Smooth muscle cell (in vitro differentiated cells): ENCODE measurements around the gene WDFY4. TPM values are rescaled to one million over a fixed set of nuclear protein-coding genes. Genes with fewer than 3 reads are reported as not detected.

Experiments used
- DNase-seq: peaks from one replicate; lab custom pipeline; 2025; ENCODE audit not compliant: unreplicated experiment; lab: John Stamatoyannopoulos, UW
- H2AFZ ChIP-seq: fragments of 200-600 bp; sonication (generic); 2 replicates; pipeline ENCODE4 v1.6.0; 2016; ENCODE audit warnings: antibody characterized with exemption, low read depth, mild to moderate bottlenecking
- H3F3A ChIP-seq: fragments of 200-600 bp; sonication (generic); 2 replicates; pipeline ENCODE4 v1.6.0; 2017; ENCODE audit warnings: antibody characterized with exemption, low read depth
- H3K27ac ChIP-seq: fragments of 200-600 bp; sonication (generic); 2 replicates; pipeline ENCODE4 v1.5.1; 2016; ENCODE audit warnings: low read depth, mild to moderate bottlenecking
- H3K27me3 ChIP-seq: fragments of 200-600 bp; sonication (generic); 2 replicates; pipeline ENCODE4 v1.6.1; 2016; ENCODE audit warnings: low read depth, mild to moderate bottlenecking
- H3K36me3 ChIP-seq: fragments of 200-600 bp; sonication (generic); 2 replicates; pipeline ENCODE4 v1.5.1; 2016; ENCODE audit warnings: low read depth
- H3K4me1 ChIP-seq: fragments of 200-600 bp; sonication (generic); 2 replicates; pipeline ENCODE4 v1.5.1; 2016; ENCODE audit warnings: low read depth
- H3K4me2 ChIP-seq: fragments of 200-600 bp; sonication (generic); 2 replicates; pipeline ENCODE4 v1.6.0; 2016; ENCODE audit warnings: mild to moderate bottlenecking
- H3K4me3 ChIP-seq: fragments of 200-600 bp; sonication (generic); 2 replicates; pipeline ENCODE4 v1.5.1; 2016; ENCODE audit warnings: mild to moderate bottlenecking
- H3K79me2 ChIP-seq: fragments of 200-600 bp; sonication (generic); 2 replicates; pipeline ENCODE4 v1.6.0; 2016; ENCODE audit warnings: low read depth, mild to moderate bottlenecking
- H3K9ac ChIP-seq: fragments of 200-600 bp; sonication (generic); 2 replicates; pipeline ENCODE4 v1.6.0; 2016; ENCODE audit warnings: low read depth
- H3K9me3 ChIP-seq: fragments of 200-600 bp; sonication (generic); replicated peaks from 2 replicates; pipeline ENCODE4 v1.5.1; 2016; ENCODE audit warnings: low read depth
- H4K20me1 ChIP-seq: fragments of 200-600 bp; sonication (generic); 2 replicates; pipeline ENCODE4 v1.6.0; 2016; ENCODE audit warnings: low read depth
- WGBS: methylation state at CpG from one replicate; pipeline ENCODE4 v1.1.7; 2016; ENCODE audit warnings: low lambda C conversion rate; 5-methylcytosine and 5-hydroxymethylcytosine counted together
- polyA plus RNA-seq: library from polyadenylated mRNA; unstranded; fragments of >200 nt; fragmentation: Nextera tagmentation; extraction: Ambion mirVana; gene quantifications from 2 replicates; pipeline ENCODE4 v1.2.1, GENCODE V29; 2016
- total RNA-seq: library from RNA; depleted of rRNA; stranded (reverse); fragments of >200 nt; gene quantifications from 2 replicates; pipeline ENCODE4 v1.2.3, GENCODE V29; 2014
- TF ChIP-seq, protein P1 (sequence below): fragments of 200-600 bp; sonication (generic); IDR thresholded peaks from 2 replicates; pipeline ENCODE4 v1.5.1; 2017; ENCODE audit warnings: borderline replicate concordance, mild to moderate bottlenecking, antibody characterized with exemption; ENCODE audit not compliant: insufficient read depth, poor library complexity, severe bottlenecking

The WDFY4 gene
- total and polyA plus RNA-seq, 2 experiments from 2014 or later, result not detected

- H3F3A ChIP-seq, result no peaks in the 10 kb centered on the region
- H3K4me3 ChIP-seq, result no peak overlapping the region
- TF ChIP-seq, protein P1, sequence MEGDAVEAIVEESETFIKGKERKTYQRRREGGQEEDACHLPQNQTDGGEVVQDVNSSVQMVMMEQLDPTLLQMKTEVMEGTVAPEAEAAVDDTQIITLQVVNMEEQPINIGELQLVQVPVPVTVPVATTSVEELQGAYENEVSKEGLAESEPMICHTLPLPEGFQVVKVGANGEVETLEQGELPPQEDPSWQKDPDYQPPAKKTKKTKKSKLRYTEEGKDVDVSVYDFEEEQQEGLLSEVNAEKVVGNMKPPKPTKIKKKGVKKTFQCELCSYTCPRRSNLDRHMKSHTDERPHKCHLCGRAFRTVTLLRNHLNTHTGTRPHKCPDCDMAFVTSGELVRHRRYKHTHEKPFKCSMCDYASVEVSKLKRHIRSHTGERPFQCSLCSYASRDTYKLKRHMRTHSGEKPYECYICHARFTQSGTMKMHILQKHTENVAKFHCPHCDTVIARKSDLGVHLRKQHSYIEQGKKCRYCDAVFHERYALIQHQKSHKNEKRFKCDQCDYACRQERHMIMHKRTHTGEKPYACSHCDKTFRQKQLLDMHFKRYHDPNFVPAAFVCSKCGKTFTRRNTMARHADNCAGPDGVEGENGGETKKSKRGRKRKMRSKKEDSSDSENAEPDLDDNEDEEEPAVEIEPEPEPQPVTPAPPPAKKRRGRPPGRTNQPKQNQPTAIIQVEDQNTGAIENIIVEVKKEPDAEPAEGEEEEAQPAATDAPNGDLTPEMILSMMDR, result no peak
- H3K9me3 ChIP-seq, result no peaks in the 10 kb centered on the region
- no peaks in the 10 kb centered on the region for H4K20me1 ChIP-seq
- H3K4me1 ChIP-seq, result peaks cover 5% of the 10 kb centered on the region
- no peaks in the 10 kb centered on the region for H3K27me3 ChIP-seq
- H3K27ac ChIP-seq, result no peak overlapping the region
- peak overlapping the region; percentile 12 for H2AFZ ChIP-seq
- H3K36me3 ChIP-seq, result no peaks in the 10 kb centered on the region
- H3K79me2 ChIP-seq, result no peaks in the 10 kb centered on the region
- 59% methylated on average over 5 of the region's 5 CpGs for WGBS
- DNase-seq, result no peak
- no peak overlapping the region for H3K4me2 ChIP-seq
- H3K9ac ChIP-seq, result no peak overlapping the region
Observed at GRCh38 chr10:48838834-48839233, 154.2 kb downstream of the WDFY4 start.

DNA sequence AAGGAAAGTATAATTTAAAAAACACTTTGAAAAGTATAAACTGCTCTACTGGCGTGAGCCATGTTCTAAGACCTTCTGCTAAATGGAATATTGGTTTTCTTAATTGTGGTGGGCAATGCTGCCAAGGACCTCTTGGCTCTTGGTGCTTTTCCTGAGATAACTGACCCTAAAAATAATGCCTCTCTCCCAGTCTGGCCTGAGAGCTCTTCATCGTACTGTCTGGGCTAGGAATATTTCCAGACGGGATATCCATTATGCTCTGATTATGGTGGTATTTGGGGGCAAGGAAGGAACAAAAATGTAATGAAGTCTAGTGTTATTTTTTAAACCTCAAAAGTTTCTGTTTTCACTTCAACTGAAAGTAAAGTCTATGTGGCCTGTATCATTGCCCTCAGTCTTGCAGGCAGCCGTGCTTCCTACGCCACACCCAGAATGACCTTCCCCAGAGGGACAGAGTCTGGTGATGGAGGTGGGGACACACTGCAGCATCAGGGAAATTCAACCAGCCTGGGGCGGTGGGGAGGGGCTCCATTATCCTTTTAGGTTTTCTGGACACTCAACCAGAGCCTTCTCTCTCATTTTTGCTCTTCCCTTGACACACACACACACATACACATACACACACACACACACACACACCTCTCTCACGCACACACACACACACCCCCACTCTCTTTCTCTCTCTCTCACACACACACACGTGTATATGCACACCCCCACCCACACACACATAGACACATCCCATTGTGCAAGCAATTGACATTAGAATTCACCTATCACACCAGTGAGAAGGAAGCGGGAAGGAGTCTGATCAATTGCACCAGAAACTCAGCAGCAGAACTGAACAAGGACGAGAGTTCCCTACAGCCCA, 155.4 kb downstream of the WDFY4 start:
- TF ChIP-seq, protein P1, result no peak
- Histone ChIP-seq H3F3A (no peaks in the 10 kb centered on the region), H3K27ac (no peak overlapping the region), H3K79me2 (no peaks in the 10 kb centered on the region), H3K4me2 (no peak overlapping the region), H3K4me3 (no peak overlapping the region), H3K27me3 (no peaks in the 10 kb centered on the region), H2AFZ (no peak overlapping the region), H3K4me1 (peaks cover 5% of the 10 kb centered on the region), H4K20me1 (no peaks in the 10 kb centered on the region), H3K9me3 (no peaks in the 10 kb centered on the region), H3K36me3 (no peaks in the 10 kb centered on the region), H3K9ac (no peak overlapping the region)
- no peak for DNase-seq
- 88% methylated on average over 10 of the region's 10 CpGs for WGBS

DNA sequence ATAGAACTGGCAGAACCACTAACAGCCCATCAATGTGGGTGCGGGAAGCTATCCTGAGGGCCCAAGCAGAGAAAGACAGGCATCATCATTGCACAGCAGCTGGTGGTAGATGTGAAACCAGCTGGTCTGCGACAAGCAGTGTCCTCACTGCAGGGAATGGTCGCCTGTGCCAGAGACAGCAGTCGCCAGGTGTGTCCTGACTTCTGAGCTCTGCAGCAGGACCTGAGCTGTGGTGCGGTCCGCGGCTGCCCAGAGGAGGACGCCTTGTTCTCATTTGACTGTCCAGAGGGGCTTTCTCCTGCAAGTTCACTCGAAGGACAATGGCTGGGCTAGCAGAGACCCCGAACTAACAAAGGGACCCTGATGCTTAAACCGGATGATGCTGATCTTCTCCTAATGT, 157.6 kb downstream of the WDFY4 start:
- H3K9ac ChIP-seq, result no peak overlapping the region
- H3K4me1 ChIP-seq, result peaks cover 5% of the 10 kb centered on the region
- no peaks in the 10 kb centered on the region for H3K9me3 ChIP-seq
- no peak overlapping the region for H3K27ac ChIP-seq
- no peak for DNase-seq
- H3K4me2 ChIP-seq, result no peak overlapping the region
- 89% methylated on average over 11 of the region's 11 CpGs for WGBS
- no peak overlapping the region for H3K4me3 ChIP-seq
- no peaks in the 10 kb centered on the region for H3K36me3 ChIP-seq
- no peaks in the 10 kb centered on the region for H3F3A ChIP-seq
- no peaks in the 10 kb centered on the region for H4K20me1 ChIP-seq
- H3K27me3 ChIP-seq, result no peaks in the 10 kb centered on the region
- TF ChIP-seq, protein P1, result no peak
- no peak overlapping the region for H2AFZ ChIP-seq
- no peaks in the 10 kb centered on the region for H3K79me2 ChIP-seq

DNA sequence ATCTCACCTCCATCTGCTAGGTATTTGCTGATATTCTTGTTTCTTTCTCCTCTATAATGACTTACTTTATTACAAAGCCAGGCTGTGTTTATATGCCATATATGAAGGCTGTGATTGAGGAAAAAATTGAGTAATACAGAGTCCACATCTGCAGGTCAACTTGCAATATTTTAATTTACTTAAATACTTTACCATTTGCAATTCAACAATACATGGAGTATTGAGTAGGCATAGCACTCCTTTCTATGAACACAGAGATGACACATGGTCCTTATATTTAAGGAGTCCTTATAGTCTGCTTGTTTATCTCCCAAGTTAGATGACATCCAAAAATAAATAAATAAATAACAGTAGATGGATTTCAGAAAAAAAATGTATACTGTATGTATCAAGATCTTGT, 158.5 kb downstream of the WDFY4 start:
- TF ChIP-seq, protein P1, result no peak
- Histone ChIP-seq H3F3A (no peaks in the 10 kb centered on the region), H3K36me3 (no peaks in the 10 kb centered on the region), H3K27ac (no peak overlapping the region), H3K9me3 (no peaks in the 10 kb centered on the region), H3K27me3 (no peaks in the 10 kb centered on the region), H3K79me2 (no peaks in the 10 kb centered on the region), H4K20me1 (no peaks in the 10 kb centered on the region), H3K4me1 (peaks cover 5% of the 10 kb centered on the region), H3K4me2 (no peak overlapping the region), H2AFZ (no peak overlapping the region), H3K4me3 (no peak overlapping the region), H3K9ac (no peak overlapping the region)
- DNase-seq, result no peak
